Measurements from ENCODE around the gene TTC1.

The TTC1 gene

GRCh38 chr5:160088805-160089204 is 79.9 kb downstream of the TTC1 start:
- DNase-seq (ENCODE audit: low read depth) = no peak

GRCh38 chr5:160089531-160089930 is 80.6 kb downstream of the TTC1 start:
- DNase-seq (ENCODE audit: low read depth) = no peak

GRCh38 chr5:160090059-160090458 is 81.1 kb downstream of the TTC1 start:
- no peak for DNase-seq (ENCODE audit: low read depth)

- DNase-seq (ENCODE audit: low read depth) = no peak
Observed at GRCh38 chr5:160092514-160092913, 83.6 kb downstream of the TTC1 start.

- no peak for DNase-seq (ENCODE audit: low read depth)
Observed at GRCh38 chr5:160092960-160093707, 84.2 kb downstream of the TTC1 start.

GRCh38 chr5:160096178-160096577 is 87.2 kb downstream of the TTC1 start:
- DNase-seq (ENCODE audit: low read depth) = no peak

GRCh38 chr5:160097991-160098390 is 89.1 kb downstream of the TTC1 start:
- DNase-seq (ENCODE audit: low read depth) = no peak

- DNase-seq (ENCODE audit: low read depth) = no peak
Observed at GRCh38 chr5:160105686-160106360, 96.9 kb downstream of the TTC1 start.

- DNase-seq (ENCODE audit: low read depth) = no peak
Observed at GRCh38 chr5:160108124-160108523, 99.2 kb downstream of the TTC1 start.

All from activated T-helper 1 cell treated with Interleukin-2 at 50 U/mL for 16 hours (primary cell).